Adipocyte (in vitro differentiated cells): ENCODE results near the gene APLP1.

Source experiments
- DNase-seq: peaks from one replicate; pipeline ENCODE4 v3.0.0-alpha.2; 2015; ENCODE audit warnings: low read depth
- H3K27me3 ChIP-seq: replicated peaks from 2 replicates; pipeline ENCODE4 v1.7.0; 2013; ENCODE audit warnings: mild to moderate bottlenecking, low read length, moderate library complexity; ENCODE audit not compliant: control insufficient read depth, insufficient read depth
- H3K36me3 ChIP-seq: 2 replicates; pipeline ENCODE4 v1.7.0; 2013; ENCODE audit warnings: low read length, mild to moderate bottlenecking, moderate library complexity; ENCODE audit not compliant: control insufficient read depth, insufficient read depth, severe bottlenecking
- H3K4me1 ChIP-seq: 2 replicates; pipeline ENCODE4 v1.7.0; 2013; ENCODE audit warnings: mild to moderate bottlenecking, low read length, moderate library complexity; ENCODE audit not compliant: control insufficient read depth, insufficient read depth
- H3K4me3 ChIP-seq: 2 replicates; pipeline ENCODE4 v1.7.0; 2013; ENCODE audit warnings: mild to moderate bottlenecking, low read length, moderate library complexity
- H3K9ac ChIP-seq: 2 replicates; pipeline ENCODE4 v1.7.0; 2013; ENCODE audit warnings: mild to moderate bottlenecking, low read length, moderate library complexity
- H3K9me3 ChIP-seq: 2 replicates; pipeline ENCODE4 v1.7.0; 2013; ENCODE audit warnings: mild to moderate bottlenecking, low read length, moderate library complexity; ENCODE audit not compliant: control insufficient read depth

The APLP1 gene

GRCh38 chr19:35843676-35844481, 24.5 kb upstream of the APLP1 start:
- Histone ChIP-seq H3K4me1 (peaks cover 7% of the 10 kb centered on the region), H3K27me3 (peaks cover 57% of the 10 kb centered on the region), H3K36me3 (no peaks in the 10 kb centered on the region), H3K9ac (no peak overlapping the region), H3K4me3 (no peak overlapping the region), H3K9me3 (peaks cover 20% of the 10 kb centered on the region)
- DNase-seq, result no peak

- H3K27me3 ChIP-seq, result peaks cover 65% of the 10 kb centered on the region
- no peak overlapping the region for H3K9ac ChIP-seq
- peaks cover 12% of the 10 kb centered on the region for H3K9me3 ChIP-seq
- peak overlapping the region; percentile 44 for H3K4me3 ChIP-seq
- H3K36me3 ChIP-seq, result no peaks in the 10 kb centered on the region
- H3K4me1 ChIP-seq, result peaks cover 7% of the 10 kb centered on the region
- DNase-seq, result no peak
Observed at GRCh38 chr19:35844482-35845214, 23.7 kb upstream of the APLP1 start.

GRCh38 chr19:35845215-35846037, 22.9 kb upstream of the APLP1 start:
- H3K9me3 ChIP-seq, result peaks cover 11% of the 10 kb centered on the region
- no peaks in the 10 kb centered on the region for H3K36me3 ChIP-seq
- no peak for DNase-seq
- H3K9ac ChIP-seq, result no peak overlapping the region
- H3K27me3 ChIP-seq, result peaks cover 72% of the 10 kb centered on the region
- peaks cover 7% of the 10 kb centered on the region for H3K4me1 ChIP-seq
- H3K4me3 ChIP-seq, result peak overlapping the region; percentile 44

- Histone ChIP-seq H3K9me3 (peaks cover 11% of the 10 kb centered on the region), H3K27me3 (peaks cover 79% of the 10 kb centered on the region), H3K9ac (no peak overlapping the region), H3K36me3 (no peaks in the 10 kb centered on the region), H3K4me1 (peaks cover 7% of the 10 kb centered on the region), H3K4me3 (no peak overlapping the region)
- DNase-seq, result no peak
Observed at GRCh38 chr19:35846038-35846668, 22.2 kb upstream of the APLP1 start.

GRCh38 chr19:35847911-35848310, 20.5 kb upstream of the APLP1 start:
- Histone ChIP-seq H3K27me3 (peaks cover 80% of the 10 kb centered on the region), H3K9me3 (peaks cover 3% of the 10 kb centered on the region), H3K4me1 (peaks cover 7% of the 10 kb centered on the region), H3K9ac (no peak overlapping the region), H3K4me3 (no peak overlapping the region), H3K36me3 (no peaks in the 10 kb centered on the region)
- DNase-seq, result no peak

- no peak for DNase-seq
- Histone ChIP-seq H3K27me3 (peaks cover 80% of the 10 kb centered on the region), H3K9ac (no peak overlapping the region), H3K36me3 (no peaks in the 10 kb centered on the region), H3K9me3 (no peaks in the 10 kb centered on the region), H3K4me1 (peaks cover 7% of the 10 kb centered on the region), H3K4me3 (no peak overlapping the region)
Observed at GRCh38 chr19:35848486-35848885, 19.9 kb upstream of the APLP1 start.

- Histone ChIP-seq H3K9ac (no peak overlapping the region), H3K36me3 (no peaks in the 10 kb centered on the region), H3K4me1 (peaks cover 7% of the 10 kb centered on the region), H3K4me3 (no peak overlapping the region), H3K9me3 (no peaks in the 10 kb centered on the region), H3K27me3 (peaks cover 76% of the 10 kb centered on the region)
- DNase-seq, result no peak
Observed at GRCh38 chr19:35848919-35849505, 19.4 kb upstream of the APLP1 start.

- no peak for DNase-seq
- Histone ChIP-seq H3K36me3 (no peaks in the 10 kb centered on the region), H3K9me3 (no peaks in the 10 kb centered on the region), H3K4me1 (peaks cover 2% of the 10 kb centered on the region), H3K27me3 (peaks cover 75% of the 10 kb centered on the region), H3K9ac (no peak overlapping the region), H3K4me3 (no peak overlapping the region)
Observed at GRCh38 chr19:35851213-35852028, 17.0 kb upstream of the APLP1 start.

- no peak within 1 kb of the TSS for H3K9ac ChIP-seq
- peaks cover 2% of the 10 kb centered on the region for H3K4me1 ChIP-seq
- no peak for DNase-seq
- H3K4me3 ChIP-seq, result no peak within 1 kb of the TSS
- no peaks in the 10 kb centered on the region for H3K36me3 ChIP-seq
- H3K9me3 ChIP-seq, result no peaks in the 10 kb centered on the region
- H3K27me3 ChIP-seq, result peaks cover 78% of the 10 kb centered on the region
Observed at GRCh38 chr19:35852029-35852780, 16.2 kb upstream of the APLP1 start, which contains the start of gene NPHS1. TSS of gene NPHS1 (minus strand) at chr19:35852504. CDS start at chr19:35851837, 667 bp downstream.
